ENCODE data around the gene MAGEB17. TPM values are rescaled to one million over a fixed set of nuclear protein-coding genes. Genes with fewer than 3 reads are reported as not detected.
"Not testable (repeated sequence)": the region's sequence is repeated elsewhere in the genome, so short reads cannot be mapped to it uniquely, and the experiment has no call there.

The MAGEB17 gene
- total RNA-seq, 1 experiment from 2014 or later = not detected

GRCh38 chrX:16161173-16161572 lies 6.1 kb upstream of the MAGEB17 start:
- peak overlapping the region; percentile 66 for H3K27ac ChIP-seq (ENCODE audit: low read depth, low read length)
- CTCF ChIA-PET = not testable (repeated sequence)

GRCh38 chrX:16162391-16162790 lies 4.9 kb upstream of the MAGEB17 start:
- no peaks in the 10 kb centered on the region for H3K79me2 ChIP-seq (ENCODE audit: insufficient read depth, low read length)
- no peaks in the 10 kb centered on the region for H3K27me3 ChIP-seq (ENCODE audit: insufficient read depth, low read length)
- POLR2A ChIA-PET = no interaction called here
- peaks cover 16 to 39% of the 10 kb centered on the region in 2 experiments for H3K4me1 ChIP-seq (ENCODE audit: control insufficient read depth in 1 of 2, insufficient read depth in 2 of 2, low read length in 2 of 2)
- no peak overlapping the region for H2AFZ ChIP-seq (ENCODE audit: low read depth, low read length, poor library complexity, severe bottlenecking)
- H3K9ac ChIP-seq (ENCODE audit: low read length) = no peak overlapping the region
- TF ChIP-seq EZH2phosphoT487 (IDR thresholded peaks at IDR 0.05; ENCODE audit: borderline replicate concordance) = no peak
- TF ChIP-seq SRF (IDR thresholded peaks at IDR 0.05; ENCODE audit: low read depth) = no peak
- TF ChIP-seq POLR2A (IDR thresholded peaks at IDR 0.05; ENCODE audit: borderline replicate concordance, extremely low read depth, insufficient read depth, insufficient read length) = no peak
- TF ChIP-seq ATF3 (IDR thresholded peaks at IDR 0.05) = no peak
- DNase-seq (ENCODE audit: low read depth, low spot score) = no peak
- H3K9me3 ChIP-seq (ENCODE audit: control insufficient read depth in 1 of 2, insufficient read depth in 1 of 2, low read depth in 1 of 2, low read length in 2 of 2) = no peaks in the 10 kb centered on the region
- H3K4me2 ChIP-seq (ENCODE audit: low read length) = no peak overlapping the region
- no peaks in the 10 kb centered on the region for H3K9me2 ChIP-seq (ENCODE audit: insufficient read depth)
- no peak overlapping the region for H3K4me3 ChIP-seq (replicated peaks in 1 of 2; ENCODE audit: low read depth in 1 of 2, low read length in 2 of 2)
- intact Hi-C loops (cut with micrococcal nuclease) = no loop called here
- no peaks in the 10 kb centered on the region for H4K20me1 ChIP-seq (ENCODE audit: insufficient read depth)
- H3K36me3 ChIP-seq (ENCODE audit: control insufficient read depth in 1 of 2, insufficient read depth in 2 of 2, low read length in 2 of 2) = peaks cover 0 to 7% of the 10 kb centered on the region in 2 experiments; a peak in 1 of 4 replicates
- CTCF ChIA-PET = no interaction called here
- H3K27ac ChIP-seq (ENCODE audit: low read depth, low read length) = no peak overlapping the region
- no TSS peak for BruUV-seq (replicated peaks)
- RAD21 ChIA-PET (ENCODE audit: low non-redundant PET in 1 of 2, low total read pairs in 2 of 2, uncharacterized antibody in 2 of 2, unreplicated experiment in 2 of 2) = no interaction called here
- ATAC-seq = no peak

More at GRCh38 chrX:16161173-16161572, 6.1 kb upstream of the MAGEB17 start:
- intact Hi-C loops (cut with micrococcal nuclease); DNase-seq (ENCODE audit: low read depth, low spot score); H2AFZ ChIP-seq (ENCODE audit: low read depth, low read length, poor library complexity, severe bottlenecking); H4K20me1 ChIP-seq (ENCODE audit: insufficient read depth); H3K79me2 ChIP-seq (ENCODE audit: insufficient read depth, low read length); H3K27me3 ChIP-seq (ENCODE audit: insufficient read depth, low read length); BruUV-seq (replicated peaks); H3K9me3 ChIP-seq (ENCODE audit: control insufficient read depth in 1 of 2, insufficient read depth in 1 of 2, low read depth in 1 of 2, low read length in 2 of 2); POLR2A ChIA-PET; RAD21 ChIA-PET (ENCODE audit: low non-redundant PET in 1 of 2, low total read pairs in 2 of 2, uncharacterized antibody in 2 of 2, unreplicated experiment in 2 of 2); H3K9me2 ChIP-seq (ENCODE audit: insufficient read depth): not testable (repeated sequence)
- H3K4me2 ChIP-seq (ENCODE audit: low read length) = peak overlapping the region; percentile 67
- peaks cover 16 to 39% of the 10 kb centered on the region in 2 experiments for H3K4me1 ChIP-seq (ENCODE audit: control insufficient read depth in 1 of 2, insufficient read depth in 2 of 2, low read length in 2 of 2)
- ATAC-seq = peak; percentile 55
- peaks cover 0 to 12% of the 10 kb centered on the region in 2 experiments; a peak in 1 of 4 replicates for H3K36me3 ChIP-seq (ENCODE audit: control insufficient read depth in 1 of 2, insufficient read depth in 2 of 2, low read length in 2 of 2)
- peak overlapping the region in 1 of 2 experiments; percentile 11; a peak in 1 of 4 replicates for H3K4me3 ChIP-seq (replicated peaks in 1 of 2; ENCODE audit: low read depth in 1 of 2, low read length in 2 of 2)
- peak overlapping the region; percentile 33; the same call in 1 of the 2 replicates for H3K9ac ChIP-seq (ENCODE audit: low read length)

All from HCT116 (cell line).